ENCODE measurements around the gene ITPA.
A peak's percentile ranks its signal among the peaks of the same experiment; 100 is the strongest.
"Not testable (repeated sequence)": the region's sequence is repeated elsewhere in the genome, so short reads cannot be mapped to it uniquely, and the experiment has no call there.

Gene ITPA

GRCh38 chr20:3202965-3203314 is 6.4 kb upstream of the ITPA start:
- DNase-seq = no peak

DNA sequence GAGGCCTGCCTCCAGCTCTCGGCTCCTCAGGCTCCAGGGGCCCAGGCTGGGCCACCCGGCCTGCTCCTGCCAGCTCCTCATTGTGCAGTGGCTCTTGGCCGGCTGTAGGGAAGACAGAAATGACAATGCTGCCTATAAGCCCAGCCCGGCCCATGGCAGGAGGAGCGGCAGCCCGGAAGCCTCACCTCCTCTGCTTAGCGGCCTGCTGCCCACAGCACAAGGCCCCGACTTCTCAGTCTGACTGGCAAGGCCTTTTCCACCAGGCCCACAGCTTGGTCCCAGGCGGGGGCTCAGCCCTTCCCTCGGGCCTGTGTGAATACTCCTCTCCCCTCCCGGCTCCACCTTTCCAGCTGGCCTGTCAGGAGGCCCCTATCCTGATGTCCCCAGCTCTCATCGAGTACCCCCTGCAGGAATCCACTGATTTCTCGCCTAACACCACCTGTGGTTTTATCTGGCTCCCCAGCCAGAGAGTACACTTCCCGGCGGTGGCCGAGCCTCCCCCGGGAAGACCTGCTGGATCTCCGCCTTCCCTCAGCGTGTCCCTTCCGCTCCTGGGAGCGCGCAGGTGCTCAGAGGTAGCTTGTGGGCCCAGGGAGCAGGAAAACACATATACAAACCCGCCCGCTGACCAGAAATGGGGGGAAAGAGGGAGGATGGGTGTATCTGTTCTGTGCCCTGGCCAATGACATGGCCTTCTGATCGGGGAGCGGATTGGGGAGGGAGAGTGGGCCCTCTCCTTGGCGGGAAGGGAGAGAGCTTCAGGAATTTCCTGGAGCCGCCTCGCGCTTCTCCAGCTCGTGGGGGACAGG is 5.8 kb upstream of the ITPA start:
- DNase-seq = peak; percentile 75

- peak; percentile 96 for DNase-seq
These were observed 5.0 kb upstream of the ITPA start, which contains the start of gene DDRGK1 for GRCh38 chr20:3204124-3204794. DDRGK1 (minus strand) TSS chr20:3204682; CDS start chr20:3204627, 55 bp downstream.

- no peak for DNase-seq
These were observed 477 bp upstream of the ITPA start for GRCh38 chr20:3208786-3209256.

DNA sequence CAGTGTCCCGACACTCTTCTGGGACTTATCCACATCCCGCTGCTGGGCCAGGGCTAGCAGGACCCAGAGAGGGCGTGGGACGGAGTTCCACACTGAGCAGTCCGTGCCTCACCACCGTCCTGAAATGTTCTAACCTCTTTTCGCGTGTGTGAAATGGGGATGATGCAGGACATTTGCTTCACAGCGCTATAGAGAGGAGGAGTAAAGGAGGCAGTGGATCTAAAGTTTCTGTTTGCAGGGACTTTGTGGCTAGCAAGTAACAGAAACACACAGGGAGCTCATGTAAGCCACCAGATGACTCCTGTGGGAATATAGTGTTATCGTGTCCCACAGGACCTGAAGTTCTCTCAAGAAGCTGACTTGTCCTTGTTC is 634 bp downstream of the ITPA start:
- DNase-seq = no peak

DNA sequence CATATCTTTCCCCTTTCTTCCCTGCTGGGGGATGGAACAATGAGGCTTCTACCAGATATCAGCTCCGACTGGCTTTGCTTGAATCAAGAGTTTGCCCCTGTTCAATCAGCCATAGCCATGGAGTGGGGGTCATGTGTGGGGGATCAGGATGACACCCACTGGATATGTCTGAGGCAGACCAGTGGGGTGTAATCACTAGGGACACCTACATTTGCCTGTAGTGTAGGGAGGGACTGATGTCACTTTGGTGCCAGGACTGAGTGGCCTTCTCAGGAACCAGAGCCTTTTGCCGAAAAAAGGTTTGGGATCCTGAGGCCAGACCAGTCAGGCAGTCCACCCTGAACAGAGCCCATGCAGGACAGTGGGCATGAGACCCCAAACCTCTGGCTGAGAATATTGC is 1.0 kb downstream of the ITPA start:
- no peak for DNase-seq

DNA sequence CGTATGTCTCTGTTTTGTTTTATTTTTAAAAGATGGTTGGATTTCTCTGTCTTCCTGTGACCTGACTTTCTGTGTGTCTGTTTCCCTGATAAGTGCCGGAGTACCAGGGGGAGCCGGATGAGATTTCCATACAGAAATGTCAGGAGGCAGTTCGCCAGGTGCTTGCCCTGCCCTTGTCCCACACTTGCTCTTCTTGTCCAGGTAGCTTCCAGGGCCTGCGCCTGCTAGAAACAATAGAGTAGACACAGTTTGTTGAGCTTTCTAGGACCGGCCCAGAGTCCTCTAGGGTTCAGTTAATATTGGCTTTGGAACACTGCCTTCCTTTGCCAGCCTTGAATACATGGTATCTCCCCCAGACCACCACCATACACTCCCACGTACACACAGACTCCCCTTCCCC is 3.9 kb downstream of the ITPA start:
- no peak for DNase-seq

DNA sequence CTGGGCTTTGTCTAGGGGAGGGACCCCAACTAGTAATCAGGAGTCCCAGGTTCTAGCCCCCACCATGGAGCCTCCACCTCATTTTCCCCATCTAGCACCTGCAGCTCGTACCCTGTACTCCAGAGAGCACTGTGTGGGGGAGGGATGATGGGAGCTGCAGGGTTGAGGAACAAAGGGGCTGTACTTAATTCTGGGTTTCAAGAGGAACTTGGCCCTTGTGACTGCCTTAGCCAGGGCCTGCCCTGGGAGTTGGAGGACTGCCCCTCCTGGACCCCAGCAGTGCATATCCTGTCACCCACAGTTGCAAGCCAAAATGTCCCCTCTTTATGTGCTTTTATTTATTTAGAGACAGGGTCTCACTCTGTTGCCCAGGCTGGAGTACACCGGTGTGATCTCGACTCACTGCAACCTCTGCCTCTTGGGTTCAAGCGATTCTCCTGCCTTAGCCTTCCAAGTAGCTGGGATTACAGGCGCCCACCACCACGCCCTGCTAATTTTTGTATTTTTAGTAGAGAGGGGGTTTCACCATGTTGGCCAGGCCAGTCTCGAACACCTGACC is 6.1 kb downstream of the ITPA start:
- not testable (repeated sequence) for DNase-seq

DNA sequence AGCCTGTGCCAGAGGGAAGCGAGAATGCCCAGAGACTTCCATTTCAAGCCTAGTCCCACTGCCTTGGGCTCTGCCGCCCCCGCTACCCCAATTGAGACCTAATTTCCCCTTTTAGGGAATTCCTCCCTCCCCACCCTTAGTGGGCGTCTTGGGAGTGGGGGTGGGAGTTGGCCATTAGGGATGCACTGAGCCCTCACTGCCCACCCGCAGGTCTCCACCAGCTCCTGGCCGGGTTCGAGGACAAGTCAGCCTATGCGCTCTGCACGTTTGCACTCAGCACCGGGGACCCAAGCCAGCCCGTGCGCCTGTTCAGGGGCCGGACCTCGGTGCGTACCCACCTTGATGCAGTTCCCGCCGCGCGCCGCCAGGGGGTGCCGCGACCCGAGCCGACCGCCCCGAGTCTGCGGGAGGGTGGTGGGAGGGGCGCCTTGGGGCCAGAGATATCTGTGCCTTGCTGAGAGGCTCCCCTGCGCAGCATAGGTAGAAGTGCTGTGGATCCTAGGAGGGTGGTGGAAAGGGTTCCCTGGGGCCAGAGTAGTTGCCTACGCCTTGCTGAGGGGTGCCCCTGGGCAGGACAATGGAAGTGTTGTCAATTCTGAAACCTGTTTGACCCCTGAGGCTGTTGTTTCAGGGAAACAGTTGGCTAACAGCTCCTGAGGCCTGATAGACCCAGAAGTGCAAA is 9.2 kb downstream of the ITPA start:
- peak; percentile 90 for DNase-seq

- no peak for DNase-seq
These were observed 12.3 kb downstream of the ITPA start for GRCh38 chr20:3221398-3222226.

- DNase-seq = no peak
These were observed 13.6 kb downstream of the ITPA start for GRCh38 chr20:3222635-3223600.

DNA sequence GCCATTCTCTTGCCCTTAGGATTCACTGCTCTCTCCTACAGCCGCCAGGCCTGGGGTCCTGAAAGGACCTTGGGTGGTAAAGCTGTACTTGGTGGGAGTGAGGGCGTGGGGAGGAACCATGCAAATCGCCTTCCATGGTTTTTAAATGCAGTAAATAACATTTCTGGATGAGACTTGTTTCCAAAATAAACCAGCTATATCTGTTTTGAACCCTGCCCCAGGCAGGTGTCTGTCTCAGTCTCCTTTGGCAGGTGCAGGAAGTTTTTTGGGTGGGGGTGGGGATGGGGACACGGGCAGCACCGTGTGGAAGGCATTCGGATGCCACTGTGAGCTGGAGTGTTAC is 14.3 kb downstream of the ITPA start:
- no peak for DNase-seq

DNA sequence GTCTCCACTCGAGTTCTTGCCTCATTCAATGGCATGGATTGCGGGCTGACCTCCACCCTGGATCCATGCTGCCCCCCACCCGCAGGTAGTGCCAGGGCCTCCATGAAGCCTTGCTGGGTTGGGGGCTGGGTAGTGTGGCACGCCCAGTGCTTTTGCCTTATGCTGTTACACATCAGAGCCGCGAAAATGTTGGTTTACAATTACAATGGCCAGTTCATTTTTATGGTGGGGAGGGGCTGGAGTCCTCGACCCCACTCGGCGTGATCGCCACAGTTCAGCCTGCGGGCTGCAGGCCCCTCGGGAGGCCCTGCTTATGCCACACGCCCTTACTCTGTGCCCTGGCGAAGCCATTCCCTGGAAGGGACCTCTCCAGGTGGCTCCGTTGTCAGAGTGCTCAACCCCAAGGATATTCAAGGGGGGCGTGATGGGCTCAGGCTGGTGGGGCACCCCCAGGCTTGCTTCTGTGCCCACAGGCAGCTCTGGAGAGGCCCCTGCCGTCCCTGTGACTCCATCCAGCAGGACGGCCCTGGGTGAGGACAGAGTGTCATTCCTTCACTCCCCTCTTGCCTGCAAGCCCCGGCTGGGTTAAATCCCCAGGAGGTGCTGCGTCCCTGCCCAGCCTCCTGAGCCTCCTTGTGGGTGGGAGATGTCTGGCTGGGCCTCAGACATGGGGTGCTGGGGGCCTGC is 14.8 kb downstream of the ITPA start:
- DNase-seq = no peak

DNA sequence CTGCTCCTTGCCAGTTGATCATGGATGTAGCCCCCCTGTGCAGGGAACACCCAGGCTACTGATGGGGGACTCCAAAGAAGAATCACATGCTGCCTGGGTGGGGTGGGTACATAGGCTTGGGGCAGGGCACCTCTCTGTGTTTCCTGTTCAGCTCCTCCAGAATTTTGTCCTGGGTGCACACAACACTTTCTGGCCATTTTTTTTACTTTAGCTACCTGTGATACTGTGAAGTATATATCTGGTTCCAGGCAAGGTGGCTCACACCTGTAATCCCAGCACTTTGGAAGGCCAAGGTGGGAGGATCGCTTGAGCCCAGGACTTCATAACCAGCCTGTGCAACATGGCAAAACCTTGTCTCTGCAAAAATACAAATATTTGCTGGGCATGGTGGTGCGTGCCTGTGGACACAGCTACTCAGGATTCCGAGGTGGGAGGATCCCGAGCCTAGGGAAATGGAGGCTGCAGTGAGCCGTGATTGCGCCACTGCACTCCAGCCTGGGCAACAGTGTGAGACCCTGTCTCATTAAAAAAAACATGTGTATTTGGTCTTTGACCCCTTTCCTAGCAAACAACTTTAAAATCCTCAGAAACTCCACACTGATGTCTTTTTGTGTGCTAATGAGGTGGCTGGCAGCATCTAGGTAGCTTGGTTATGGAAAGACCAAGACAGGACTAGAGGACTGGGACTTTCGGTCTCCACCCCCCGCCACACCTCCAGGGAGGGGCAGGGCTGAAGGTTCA is 15.6 kb downstream of the ITPA start:
- DNase-seq = no peak

- DNase-seq = no peak
These were observed 16.8 kb downstream of the ITPA start for GRCh38 chr20:3226093-3226492.

GRCh38 chr20:3226864-3227263 is 17.6 kb downstream of the ITPA start:
- no peak for DNase-seq

GRCh38 chr20:3227506-3227905 is 18.2 kb downstream of the ITPA start:
- DNase-seq = no peak

DNA sequence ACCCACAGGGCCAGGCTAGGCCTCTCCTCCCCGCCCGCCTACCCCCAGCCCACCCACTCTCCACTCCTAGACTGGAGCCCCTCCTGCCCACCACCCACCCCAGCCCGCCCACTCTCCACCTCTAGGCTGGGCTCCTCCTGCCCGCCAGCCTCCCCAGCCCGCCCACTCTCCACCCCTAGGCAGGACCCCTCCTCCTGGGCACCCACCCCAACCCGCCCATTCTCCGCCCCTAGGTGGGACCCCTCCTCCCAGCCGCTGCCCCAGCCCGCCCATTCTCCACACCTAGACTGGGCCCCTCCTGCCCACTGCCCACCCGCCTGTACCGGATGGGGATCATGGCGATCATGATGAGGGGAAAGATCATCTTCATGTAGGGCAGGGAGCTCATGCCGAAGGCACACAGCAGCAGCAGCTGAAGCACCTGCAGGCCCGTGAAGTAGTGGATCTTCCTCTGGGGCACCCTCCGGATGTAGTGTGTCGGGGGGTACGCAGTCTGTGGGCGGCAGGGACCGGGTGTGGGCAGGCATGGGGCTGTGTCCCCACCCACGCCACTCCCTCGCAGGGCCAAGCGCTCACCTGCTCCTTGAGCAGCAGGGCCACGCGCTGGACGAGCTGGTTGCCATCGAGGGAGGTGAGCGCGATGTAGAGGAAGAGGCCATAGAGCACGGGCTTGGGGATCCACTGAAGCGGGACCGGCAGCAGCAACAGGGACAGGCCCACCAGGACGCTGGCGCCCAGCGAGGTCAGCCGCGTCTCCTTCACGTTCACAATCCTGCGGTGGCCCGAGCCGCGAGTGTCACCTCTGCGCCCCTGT is 18.8 kb downstream of the ITPA start:
- no peak for DNase-seq

- no peak for DNase-seq
These were observed 19.4 kb downstream of the ITPA start for GRCh38 chr20:3228750-3229032.

GRCh38 chr20:3229158-3229557 is 19.9 kb downstream of the ITPA start:
- no peak for DNase-seq
